Cerebellar nuclear complex (tissue), 1 donor: ENCODE data around the gene MYEF2.

Experiments used
- DNase-seq, 2 experiments: peaks; one replicate each; lab custom pipeline; 2025; lab: John Stamatoyannopoulos, UW

MYEF2 gene, protein sequence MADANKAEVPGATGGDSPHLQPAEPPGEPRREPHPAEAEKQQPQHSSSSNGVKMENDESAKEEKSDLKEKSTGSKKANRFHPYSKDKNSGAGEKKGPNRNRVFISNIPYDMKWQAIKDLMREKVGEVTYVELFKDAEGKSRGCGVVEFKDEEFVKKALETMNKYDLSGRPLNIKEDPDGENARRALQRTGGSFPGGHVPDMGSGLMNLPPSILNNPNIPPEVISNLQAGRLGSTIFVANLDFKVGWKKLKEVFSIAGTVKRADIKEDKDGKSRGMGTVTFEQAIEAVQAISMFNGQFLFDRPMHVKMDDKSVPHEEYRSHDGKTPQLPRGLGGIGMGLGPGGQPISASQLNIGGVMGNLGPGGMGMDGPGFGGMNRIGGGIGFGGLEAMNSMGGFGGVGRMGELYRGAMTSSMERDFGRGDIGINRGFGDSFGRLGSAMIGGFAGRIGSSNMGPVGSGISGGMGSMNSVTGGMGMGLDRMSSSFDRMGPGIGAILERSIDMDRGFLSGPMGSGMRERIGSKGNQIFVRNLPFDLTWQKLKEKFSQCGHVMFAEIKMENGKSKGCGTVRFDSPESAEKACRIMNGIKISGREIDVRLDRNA

DNA sequence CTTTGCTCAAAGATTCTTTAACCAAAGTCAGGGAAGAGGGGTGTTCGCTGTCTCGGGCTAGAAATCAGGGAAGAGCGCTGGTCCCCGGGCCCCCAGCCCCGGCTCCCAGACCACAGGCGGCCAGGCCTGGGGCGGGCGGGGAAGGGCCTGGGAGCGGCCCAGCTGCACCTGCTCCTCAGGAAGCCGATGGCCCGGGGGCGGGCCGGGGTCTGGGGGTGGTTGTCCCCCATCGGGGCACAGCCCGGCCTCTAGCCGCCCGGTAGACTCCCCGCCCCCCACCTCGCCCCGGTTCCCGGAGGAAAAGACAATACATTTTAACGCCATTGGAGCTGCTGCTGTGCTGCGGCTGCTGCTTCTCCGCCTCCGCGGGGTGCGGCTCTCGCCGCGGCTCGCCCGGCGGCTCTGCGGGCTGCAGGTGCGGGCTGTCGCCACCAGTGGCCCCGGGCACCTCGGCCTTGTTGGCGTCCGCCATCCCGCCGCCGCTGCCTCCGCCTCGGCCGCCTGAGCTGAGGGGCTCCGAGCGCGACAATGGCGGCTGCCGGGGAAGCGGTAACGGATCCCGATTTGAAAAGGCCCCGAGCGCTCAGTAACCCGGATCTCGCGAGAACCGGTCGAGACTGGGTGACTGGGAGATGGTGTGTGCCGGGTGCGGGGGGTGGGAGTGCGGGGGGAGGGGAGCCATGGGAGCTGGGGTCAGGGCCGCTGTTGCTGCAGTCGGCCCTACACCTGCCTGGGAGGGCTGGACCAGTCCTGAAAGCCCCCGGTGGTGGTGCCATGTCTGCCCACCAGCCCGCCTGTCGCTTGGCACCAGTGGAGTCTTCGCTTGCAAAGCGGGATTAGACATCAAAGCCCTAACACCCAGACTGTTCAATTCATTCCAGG lies at the start of gene MYEF2:
MYEF2 (minus strand) TSS at position 530 of the 882 bp plus-strand sequence; CDS start at position 472, 58 bp downstream.
- peak in 1 of 2 experiments; percentile 55 for DNase-seq

DNA sequence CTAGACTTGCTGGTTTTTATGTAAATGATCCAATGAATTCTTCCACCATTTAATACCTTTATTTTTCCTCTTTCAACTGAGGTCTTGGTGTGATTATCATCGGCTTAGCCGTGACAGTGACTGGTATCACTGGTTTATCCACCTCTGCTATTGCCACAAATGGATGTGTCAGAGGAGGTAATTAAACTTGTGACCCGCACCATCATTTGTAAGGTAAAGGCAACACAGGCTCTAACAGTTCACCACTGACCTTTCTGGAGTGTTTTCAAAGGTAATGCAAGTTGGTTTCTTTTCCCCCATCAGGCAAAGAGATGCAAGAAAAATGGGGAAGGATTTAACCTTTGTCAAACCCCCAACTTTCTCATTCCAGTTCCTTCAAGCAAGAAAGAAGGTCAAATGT lies 47.7 kb upstream of the MYEF2 start:
- no peak for DNase-seq

DNA sequence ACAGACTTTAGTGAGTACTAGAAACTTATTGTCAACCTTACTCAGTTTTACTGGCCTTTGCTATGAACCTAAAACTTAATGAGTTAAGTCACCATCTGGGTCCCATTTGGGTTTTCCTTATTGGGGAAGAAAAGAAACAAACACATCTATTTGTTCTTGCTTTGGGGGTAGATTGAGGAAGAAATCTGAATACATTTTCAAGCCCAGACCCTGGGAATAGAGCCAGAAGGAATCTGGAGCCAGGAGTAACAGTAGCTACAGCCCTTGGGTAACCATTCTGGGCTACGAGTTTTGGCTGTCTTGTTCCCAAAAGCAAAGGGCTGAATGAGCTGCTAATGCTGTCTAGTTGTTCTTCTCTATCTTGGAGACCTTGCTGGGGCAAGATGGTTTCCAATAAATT lies 44.5 kb upstream of the MYEF2 start:
- DNase-seq = no peak

DNA sequence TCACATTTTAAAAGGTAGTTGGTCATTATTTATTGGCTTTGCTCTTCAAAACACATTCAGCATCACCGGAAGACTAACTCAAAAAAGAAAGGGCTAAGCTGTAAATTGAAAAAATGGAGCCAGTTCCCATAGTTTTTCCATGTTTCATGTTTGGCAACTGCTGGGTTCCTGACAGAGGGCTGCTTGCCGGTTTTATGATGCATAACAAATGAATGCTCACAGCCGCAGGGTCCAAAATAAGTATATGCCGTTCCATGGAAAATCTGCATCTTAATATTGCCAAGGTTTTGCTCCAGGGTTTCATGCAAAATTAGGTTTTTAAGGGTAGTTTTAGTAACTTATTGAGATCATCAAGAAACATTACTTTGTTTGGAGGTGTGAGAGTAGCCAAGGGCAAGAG lies 43.8 kb upstream of the MYEF2 start:
- DNase-seq = no peak

DNA sequence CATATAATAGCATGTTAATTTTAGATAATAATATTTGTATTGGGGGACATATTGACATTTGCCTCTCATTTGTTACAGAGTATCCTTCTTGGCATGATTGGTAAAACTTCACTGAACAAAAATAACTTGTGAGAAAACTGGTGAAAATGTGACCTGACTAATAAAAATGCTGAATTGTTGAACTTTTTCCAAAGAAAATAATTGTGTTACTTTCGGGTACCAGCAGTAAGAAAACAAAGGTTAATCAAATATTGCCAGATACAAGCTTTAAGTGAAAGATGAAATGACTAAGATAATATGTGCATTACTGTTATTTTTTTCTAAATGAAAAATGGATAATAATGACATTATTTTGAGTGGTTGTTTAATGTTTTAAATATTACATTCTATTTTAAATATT lies 43.2 kb upstream of the MYEF2 start:
- DNase-seq = no peak

DNA sequence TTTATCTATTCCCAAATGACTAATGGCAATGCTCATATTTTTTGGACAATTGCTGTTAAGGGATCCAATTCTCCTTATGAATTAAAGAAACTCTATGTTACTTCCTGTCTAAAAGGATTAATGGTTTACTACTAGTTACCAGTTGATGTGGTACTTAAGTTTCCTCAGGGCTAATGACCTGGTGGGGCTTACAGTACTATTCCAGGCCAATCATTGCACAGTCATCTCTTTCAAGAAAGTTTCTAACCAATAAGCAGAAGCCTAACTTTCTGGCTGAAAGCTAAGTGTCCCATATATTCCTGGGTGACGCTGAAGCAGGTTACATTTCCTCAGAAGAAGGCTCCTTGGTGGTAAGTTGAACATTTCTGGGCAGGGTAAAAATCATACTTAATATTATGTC lies 27.9 kb upstream of the MYEF2 start, which contains the start of gene SLC12A1:
SLC12A1 (plus strand) TSS at position 322 of the 400 bp plus-strand sequence. CDS start 1,418 bp downstream, outside the sequence.
- DNase-seq = no peak

DNA sequence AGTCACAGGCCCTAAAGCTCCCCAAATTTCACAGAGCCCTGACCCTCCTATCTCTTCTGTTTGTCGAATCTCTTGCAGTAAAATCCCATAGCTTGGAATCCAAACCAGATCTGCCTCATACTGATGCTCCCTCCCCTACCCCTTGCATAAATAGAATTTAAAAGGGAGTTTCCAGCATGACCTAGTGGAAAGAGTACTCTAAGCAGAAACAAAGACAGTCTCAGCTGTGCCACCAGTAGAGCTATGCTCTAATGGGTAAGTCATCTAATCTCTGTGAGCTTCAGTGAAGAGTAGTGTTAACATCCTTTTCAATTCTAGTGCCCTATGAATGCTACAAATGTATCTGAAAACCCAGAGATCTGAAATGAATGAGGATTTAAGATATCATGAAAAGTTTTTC lies 24.0 kb upstream of the MYEF2 start:
- DNase-seq = no peak

DNA sequence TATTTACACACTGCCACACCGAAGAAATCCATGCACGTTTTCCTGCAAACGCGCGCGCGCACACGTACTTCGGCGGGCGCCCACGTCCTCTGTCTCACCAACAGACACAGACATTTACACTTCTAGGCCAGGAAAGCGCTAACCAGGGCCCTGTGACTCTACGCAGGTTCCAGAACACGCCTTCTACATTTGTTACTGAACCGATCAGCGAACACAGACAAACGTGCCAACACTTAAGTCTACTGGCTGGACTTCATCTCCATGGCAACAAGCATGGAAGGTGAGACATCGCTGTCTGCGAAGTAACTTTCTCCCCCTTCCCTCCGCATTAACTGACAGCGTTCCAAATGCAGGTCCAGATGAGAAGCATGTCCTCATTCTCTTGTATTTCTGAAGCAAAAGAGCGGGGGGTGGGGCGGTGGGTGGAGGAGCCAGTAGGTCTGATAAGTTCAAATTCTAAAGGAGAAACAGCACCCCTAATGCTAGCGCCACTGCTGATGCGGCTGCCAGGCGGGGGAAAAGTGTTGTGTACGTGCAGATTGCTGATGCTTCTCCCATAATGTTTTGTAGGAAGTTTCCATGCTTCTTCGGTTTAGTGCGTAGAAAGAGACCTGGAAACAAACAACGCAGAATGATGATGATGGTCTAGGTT lies 13.6 kb upstream of the MYEF2 start, which contains the start of gene CTXN2:
CTXN2 (plus strand) TSS at position 92 of the 652 bp plus-strand sequence. CDS start 9,636 bp downstream, outside the sequence.
- DNase-seq = peak in 1 of 2 experiments; percentile 47

DNA sequence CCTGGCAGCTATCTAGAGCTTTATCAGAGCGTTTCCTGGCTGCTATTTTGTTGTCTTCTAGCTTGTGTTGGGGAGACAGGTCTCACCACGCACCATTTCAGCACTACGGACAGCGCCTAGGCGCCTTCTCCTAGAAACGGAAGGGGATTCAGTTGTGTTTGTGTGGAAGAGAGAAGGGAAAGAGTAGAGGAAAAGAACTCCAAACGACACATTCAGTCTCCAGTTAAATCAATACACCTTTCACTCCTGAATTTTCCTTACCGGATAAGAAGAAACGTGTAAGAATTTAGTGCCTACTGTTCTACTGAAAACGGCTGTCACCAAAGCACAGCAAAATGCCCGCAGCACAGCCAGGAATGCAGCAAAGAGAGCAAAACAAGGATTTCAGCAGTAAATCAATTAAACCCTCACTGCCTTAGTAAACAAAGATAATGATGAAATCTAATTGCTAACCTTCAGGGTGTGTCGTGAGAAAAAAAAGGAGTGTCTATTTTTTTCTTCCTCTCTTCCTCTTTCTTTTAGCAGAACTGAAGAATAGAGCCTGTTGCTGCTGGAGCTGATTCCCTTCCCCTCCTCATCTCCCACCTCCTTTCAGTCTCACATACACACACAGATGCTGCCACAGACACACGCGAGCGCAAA lies 13.0 kb upstream of the MYEF2 start:
- peak in 1 of 2 experiments; percentile 42 for DNase-seq

DNA sequence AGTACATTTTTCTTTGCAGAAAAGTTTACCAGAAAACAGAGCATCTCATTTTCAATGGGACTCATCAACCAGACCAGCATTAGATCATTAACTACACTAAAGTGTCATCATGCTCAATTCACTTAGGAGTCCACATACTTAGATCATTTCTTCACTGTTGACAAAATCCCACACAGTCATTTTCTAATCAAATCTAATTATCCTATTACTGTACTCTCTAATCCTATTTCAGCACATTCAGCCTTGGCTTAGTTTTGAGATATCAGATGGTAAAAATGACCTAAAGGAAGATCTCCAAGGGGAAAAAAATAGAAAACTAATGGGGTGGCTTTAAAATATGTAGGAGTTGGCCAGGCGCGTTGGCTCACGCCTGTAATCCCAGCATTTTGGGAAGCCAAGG lies 8.2 kb upstream of the MYEF2 start:
- no peak for DNase-seq

DNA sequence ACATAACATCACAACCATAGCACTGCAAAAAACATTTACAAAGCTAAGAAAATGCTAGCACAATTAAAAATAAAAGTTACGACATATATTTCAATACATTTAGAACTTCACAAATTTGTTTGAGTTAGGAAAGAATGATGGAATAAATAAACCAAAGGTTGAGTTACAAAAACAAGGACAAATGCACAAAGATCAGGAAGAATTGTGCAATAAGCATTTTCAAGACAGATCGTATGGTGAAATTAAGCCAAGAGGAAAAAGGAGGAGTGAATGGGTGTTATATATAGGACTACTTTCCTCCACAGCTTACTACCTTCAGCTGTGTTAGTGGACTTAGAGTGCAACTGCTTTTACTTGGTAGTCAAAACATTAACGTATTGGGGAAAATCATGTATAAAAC lies 7.4 kb upstream of the MYEF2 start:
- DNase-seq = no peak

DNA sequence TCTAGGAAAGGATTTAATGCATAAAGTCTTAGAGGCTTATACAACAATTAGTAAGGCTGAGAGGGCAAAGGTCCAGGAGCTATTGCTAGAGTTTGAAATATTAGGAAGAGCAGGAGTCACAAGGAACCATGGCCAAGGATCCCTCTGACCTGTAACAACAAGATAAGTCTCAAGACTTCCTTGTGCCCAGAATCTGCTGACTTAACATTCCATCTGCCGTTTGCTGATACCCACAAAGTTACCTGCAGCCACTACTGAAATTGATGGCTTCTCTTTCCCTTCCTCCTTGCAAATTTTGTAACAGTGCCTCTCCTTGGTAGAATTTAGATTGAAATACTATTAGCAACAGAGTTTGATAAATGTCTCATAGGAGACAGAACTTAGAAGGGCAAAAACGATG lies 4.7 kb upstream of the MYEF2 start:
- DNase-seq = no peak

DNA sequence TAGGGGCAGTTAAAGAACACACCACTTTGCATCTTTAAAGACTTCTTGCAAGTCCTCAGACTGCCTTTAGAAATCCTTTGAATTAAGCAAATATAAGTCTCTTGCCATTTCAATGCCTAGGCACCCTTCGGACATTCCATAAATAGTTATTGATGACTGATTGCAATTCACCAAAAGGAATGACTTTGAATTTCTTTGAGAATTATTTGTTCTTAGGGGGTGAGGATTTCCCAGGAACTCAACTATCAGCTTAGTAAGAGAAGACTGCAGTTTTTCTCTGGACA lies 495 bp upstream of the MYEF2 start:
- no peak for DNase-seq

DNA sequence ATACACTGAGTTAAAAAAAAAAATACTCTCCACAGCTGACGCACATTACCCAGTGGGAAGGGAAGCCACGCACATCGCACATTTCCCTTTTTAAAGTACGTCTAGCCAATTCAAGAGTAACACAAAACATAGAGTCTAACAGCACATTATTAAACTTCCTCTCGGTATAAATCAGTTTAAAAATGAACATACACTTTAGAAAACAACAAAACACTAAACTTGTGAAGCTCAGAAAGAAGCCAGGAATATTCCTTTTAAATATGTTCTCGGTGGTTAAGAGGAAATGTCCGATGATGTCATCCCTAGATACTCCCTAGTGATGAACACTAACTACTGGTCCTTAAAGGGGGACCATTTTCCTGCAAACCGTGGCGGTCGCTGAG lies 721 bp downstream of the MYEF2 start:
- DNase-seq = peak in 1 of 2 experiments; percentile 47

DNA sequence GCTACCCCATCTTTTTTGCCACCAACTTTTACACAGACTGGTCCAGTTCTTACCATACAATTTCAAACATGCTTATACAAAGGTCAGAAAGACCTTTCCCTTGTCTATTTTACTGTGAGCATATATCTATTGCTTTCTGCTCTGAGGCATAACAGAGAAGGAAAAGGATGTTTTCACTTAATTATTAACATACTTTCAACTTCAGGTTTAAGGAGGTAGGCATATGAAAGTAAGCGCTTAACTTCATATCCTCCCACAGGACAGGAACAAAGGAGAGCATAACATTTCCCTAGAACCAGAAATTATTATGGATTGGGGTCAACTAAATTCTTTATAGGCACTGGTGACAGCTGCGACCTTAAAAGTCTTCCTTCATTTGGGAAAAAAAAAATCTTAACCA lies 1.1 kb downstream of the MYEF2 start:
- DNase-seq = no peak

DNA sequence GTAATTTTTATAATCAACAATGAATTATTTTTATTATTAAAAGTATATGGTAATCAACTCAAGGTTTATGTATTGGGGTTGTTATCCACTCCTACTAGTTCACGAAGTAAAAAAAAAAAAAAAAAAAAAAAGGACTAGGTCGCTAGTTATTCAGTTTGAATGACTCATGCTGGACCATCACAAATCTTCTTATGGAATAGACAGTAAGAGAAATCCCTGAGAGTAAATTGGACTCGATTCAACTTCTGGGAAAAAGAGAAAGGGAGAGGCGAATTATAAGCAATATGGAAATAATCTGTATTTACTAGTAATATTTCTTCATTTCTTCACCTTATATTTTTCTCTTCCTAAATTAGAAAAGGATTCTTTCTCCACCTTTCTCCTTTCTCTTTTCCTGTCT lies 2.0 kb downstream of the MYEF2 start:
- DNase-seq = no peak

DNA sequence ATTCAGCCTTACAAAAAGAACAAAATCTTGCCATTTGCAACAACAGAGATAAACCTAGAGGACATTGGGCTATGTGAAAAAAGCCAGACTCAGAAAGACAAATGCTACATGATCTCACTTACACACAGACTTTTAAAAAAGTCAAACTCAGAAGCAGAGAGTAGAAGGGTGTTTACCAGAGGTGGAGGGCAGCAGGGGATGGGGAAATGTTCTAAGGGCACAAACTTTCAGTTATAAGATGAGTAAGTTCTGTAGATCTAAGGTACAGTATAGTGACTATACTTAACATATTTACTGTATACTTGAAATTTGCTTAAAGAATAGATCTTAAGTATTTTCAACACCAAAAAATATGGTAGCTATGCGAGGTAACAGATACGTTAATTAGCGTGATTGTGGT lies 3.0 kb downstream of the MYEF2 start:
- no peak for DNase-seq

DNA sequence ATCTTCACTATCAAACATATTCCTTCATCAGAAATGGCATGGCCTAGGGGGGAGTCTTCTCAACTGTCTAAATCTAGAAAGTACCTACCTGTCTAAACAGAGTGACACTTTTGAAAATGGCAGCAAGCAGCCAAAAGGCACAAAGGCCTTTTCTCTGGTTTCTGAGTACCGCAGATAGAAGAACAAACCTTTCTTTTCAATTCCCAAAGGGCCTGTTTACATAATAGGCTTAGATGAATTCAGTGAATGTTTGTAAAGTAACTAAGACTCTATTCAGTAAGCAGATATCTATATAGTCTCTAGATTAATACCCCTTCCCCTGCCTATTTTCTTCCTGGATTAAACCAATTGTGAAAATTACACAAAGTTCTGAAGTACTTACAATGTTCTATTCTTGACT lies 7.1 kb downstream of the MYEF2 start:
- no peak for DNase-seq

DNA sequence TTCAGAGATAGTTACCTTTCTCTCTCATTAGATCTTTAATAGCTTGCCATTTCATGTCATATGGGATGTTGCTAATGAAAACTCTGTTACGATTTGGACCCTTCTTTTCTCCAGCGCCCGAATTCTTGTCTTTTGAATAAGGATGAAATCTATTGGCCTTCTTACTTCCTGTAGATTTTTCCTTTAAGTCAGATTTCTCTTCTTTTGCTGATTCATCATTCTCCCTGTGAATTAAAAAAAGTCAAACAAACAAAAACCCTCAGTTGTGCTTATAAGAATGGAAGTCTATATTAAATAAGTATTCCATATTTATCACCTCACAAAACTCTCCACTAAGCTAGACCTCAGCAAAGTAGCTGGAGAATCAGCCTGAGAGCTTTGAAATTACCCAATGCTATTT lies 9.5 kb downstream of the MYEF2 start:
- DNase-seq = no peak

DNA sequence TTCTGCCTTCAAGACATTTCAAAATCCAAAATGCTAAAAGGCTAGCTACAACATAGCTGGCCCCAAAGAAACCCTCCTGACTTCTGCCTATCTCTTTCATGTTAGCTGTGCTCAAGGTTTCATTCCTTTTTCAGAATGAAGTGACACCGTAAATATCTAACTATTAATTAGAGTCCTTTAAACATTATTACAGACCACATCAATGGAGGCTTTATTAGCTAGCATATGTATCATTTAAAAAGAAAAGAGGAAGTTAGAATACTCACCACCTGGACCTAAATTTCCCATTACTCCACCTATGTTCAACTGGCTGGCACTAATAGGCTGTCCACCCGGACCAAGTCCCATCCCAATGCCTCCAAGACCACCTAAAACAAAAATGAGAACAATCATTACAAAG lies 24.6 kb downstream of the MYEF2 start:
- no peak for DNase-seq

DNA sequence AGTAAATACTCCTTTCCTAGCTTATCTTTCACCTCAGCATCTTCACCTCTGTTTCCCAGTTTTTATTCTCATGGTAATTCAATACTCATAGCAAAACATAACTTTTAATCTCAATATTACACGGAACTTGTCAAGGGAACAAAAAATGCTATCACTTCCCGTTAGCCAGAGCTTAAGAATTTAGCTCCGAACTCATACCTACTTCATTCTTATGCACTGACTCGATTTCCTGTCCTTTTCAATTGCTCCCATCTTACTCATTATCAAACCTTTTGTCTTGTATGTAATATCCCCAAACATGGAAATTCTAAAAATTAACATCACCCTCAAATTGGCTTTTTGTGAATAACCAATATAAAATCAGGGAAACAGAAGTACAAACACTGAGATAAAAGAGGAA lies 28.2 kb downstream of the MYEF2 start:
- no peak for DNase-seq

DNA sequence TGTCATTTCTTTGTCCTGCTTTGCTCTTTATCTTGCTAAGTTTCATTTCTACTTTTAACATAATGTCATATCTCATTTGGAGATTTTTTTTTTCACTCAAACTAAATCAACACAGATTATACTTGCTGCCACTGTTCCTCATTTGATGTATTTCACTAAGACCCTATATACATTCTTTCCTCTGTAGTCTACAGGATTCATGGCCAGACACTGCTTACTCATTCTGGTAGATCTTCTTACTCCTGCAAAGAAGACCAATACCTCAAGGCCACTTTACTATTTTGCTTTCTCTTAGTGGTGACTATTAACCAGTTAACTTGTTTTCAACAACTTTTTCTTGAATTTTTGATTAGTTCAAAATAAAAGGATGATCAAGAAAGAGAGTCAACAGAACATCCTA lies 30.7 kb downstream of the MYEF2 start:
- no peak for DNase-seq
